ENCODE results near the gene TMEM163. TPM values are rescaled to one million over a fixed set of nuclear protein-coding genes. Genes with fewer than 3 reads are reported as not detected.

TMEM163 gene
- total RNA-seq, 1 experiment from 2014 or later: 4.1 TPM

DNA sequence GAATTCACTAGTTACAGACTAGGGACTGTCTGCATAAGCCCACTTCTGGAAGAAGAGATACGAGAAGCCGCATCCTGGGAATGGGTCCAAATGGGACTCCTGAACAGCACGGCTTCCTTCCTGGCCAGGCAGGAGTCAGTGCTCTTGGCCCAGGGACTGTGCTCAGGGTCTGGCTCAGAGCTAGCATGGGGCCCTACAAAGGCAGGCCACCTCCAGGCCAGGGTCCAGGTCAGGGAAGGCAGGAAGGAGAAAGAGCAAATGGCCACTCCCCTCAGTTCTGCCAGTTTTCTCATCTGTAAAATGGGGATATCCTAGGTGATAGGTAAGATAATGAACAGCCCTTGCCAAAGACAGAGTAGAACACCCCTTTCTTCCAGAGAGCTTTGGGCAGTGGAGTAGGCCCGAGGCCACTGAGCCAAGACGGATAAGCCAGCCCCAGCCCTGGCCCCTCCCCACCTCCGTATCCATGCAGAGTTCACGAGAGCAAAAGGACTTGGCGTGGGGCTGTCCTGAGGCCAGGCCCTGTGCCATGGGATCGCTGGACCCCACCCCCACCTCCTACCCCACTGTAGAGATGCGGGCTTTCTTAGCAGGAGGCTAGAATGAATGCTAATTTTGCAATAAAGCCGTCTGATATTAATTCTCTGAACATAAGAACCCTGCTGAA is 274.9 kb downstream of the TMEM163 start:
- TF ChIP-seq, protein P1, sequence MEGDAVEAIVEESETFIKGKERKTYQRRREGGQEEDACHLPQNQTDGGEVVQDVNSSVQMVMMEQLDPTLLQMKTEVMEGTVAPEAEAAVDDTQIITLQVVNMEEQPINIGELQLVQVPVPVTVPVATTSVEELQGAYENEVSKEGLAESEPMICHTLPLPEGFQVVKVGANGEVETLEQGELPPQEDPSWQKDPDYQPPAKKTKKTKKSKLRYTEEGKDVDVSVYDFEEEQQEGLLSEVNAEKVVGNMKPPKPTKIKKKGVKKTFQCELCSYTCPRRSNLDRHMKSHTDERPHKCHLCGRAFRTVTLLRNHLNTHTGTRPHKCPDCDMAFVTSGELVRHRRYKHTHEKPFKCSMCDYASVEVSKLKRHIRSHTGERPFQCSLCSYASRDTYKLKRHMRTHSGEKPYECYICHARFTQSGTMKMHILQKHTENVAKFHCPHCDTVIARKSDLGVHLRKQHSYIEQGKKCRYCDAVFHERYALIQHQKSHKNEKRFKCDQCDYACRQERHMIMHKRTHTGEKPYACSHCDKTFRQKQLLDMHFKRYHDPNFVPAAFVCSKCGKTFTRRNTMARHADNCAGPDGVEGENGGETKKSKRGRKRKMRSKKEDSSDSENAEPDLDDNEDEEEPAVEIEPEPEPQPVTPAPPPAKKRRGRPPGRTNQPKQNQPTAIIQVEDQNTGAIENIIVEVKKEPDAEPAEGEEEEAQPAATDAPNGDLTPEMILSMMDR (IDR thresholded peaks at IDR 0.05; ENCODE audit: insufficient read depth in 1 of 2, low read depth in 1 of 2, low read length in 1 of 2, severe bottlenecking in 1 of 2, unreplicated experiment in 1 of 2): no peak
- ChIA-PET POLR2A (no interaction called here), CTCF (no interaction called here)
- Mint-ChIP-seq H3K27me3 (ENCODE audit: insufficient read depth, unreplicated experiment) (no peaks in the 10 kb centered on the region), H3K36me3 (ENCODE audit: insufficient read depth, unreplicated experiment) (peaks cover 18% of the 10 kb centered on the region), H3K4me1 (ENCODE audit: low read depth, unreplicated experiment) (no peaks in the 10 kb centered on the region), H3K27ac (ENCODE audit: unreplicated experiment) (no peak overlapping the region), H3K4me3 (ENCODE audit: unreplicated experiment) (no peak overlapping the region), H3K9me3 (ENCODE audit: unreplicated experiment) (no peaks in the 10 kb centered on the region)
- no TSS peak for BruUV-seq (replicated peaks)
- DNase-seq: no peak
- Histone ChIP-seq H3K36me3 (ENCODE audit: control insufficient read depth, insufficient read depth, low read length) (peaks cover 2% of the 10 kb centered on the region; the same call in 1 of the 2 replicates), H3K4me1 (no peaks in the 10 kb centered on the region), H3K27me3 (replicated peaks; ENCODE audit: control insufficient read depth, insufficient read depth, low read length) (no peaks in the 10 kb centered on the region), H3K4me3 (ENCODE audit: low read depth, low read length) (no peak overlapping the region), H3K9me3 (no peaks in the 10 kb centered on the region)
- intact Hi-C loops (cut with micrococcal nuclease; ENCODE audit: unreplicated experiment): no loop called here

DNA sequence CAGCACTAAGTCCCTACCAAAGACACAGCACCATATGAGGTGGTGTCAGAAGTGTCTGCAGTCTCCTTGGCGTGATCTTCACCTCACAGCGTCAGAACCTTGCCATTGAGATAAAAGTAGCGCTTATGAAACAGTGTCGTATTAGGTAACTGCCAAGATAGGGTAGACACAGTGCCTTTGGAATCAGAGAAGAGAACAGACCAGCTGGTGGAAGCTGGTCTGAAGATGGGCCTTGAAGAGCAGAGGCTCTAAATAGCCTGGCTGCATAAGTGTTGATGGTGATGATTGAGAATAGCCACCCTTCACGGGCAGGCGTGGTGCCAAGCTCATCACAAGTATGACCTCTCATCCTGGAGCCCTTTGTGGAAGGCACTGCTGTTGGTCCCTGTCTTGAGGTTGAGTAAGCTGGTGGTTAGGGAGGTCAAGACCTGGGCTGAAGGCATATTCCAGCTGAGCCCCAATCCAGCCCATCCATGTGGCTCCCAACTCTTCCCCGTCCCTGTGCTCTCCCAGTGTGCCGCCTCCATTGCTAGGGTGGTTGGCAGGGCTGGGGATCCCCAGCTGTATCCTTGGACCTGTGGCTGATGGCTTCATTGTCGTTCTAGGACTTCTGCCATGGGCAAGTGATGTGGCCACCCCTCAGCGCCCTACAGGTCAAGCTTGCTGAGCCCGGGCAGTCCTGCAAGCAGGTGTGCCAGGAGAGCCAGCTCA is 277.5 kb downstream of the TMEM163 start:
- TF ChIP-seq, protein P1 (IDR thresholded peaks at IDR 0.05; ENCODE audit: insufficient read depth in 1 of 2, low read depth in 1 of 2, low read length in 1 of 2, severe bottlenecking in 1 of 2, unreplicated experiment in 1 of 2): no peak
- H3K36me3 ChIP-seq (ENCODE audit: control insufficient read depth, insufficient read depth, low read length): peaks cover 3% of the 10 kb centered on the region; the same call in 1 of the 2 replicates
- H3K4me3 ChIP-seq (ENCODE audit: low read depth, low read length): no peak overlapping the region
- peaks cover 13% of the 10 kb centered on the region for H3K36me3 Mint-ChIP-seq (ENCODE audit: insufficient read depth, unreplicated experiment)
- H3K27me3 ChIP-seq (replicated peaks; ENCODE audit: control insufficient read depth, insufficient read depth, low read length): no peaks in the 10 kb centered on the region
- DNase-seq: no peak
- H3K9me3 ChIP-seq: no peaks in the 10 kb centered on the region
- POLR2A ChIA-PET: interaction anchor here (0.6 kb wide), 1 partner anchor 482 kb away, joined by 5 read pairs; no protein-coding TSS in a partner anchor
- H3K9me3 Mint-ChIP-seq (ENCODE audit: unreplicated experiment): no peaks in the 10 kb centered on the region
- no peaks in the 10 kb centered on the region for H3K27me3 Mint-ChIP-seq (ENCODE audit: insufficient read depth, unreplicated experiment)
- H3K4me1 ChIP-seq: no peaks in the 10 kb centered on the region
- CTCF ChIA-PET: interaction anchor here (0.7 to 2.9 kb wide), 2 partner anchors 9 to 10 kb away, joined by 8 to 10 read pairs; no protein-coding TSS in a partner anchor
- no TSS peak for BruUV-seq (replicated peaks)
- intact Hi-C loops (cut with micrococcal nuclease; ENCODE audit: unreplicated experiment): no loop called here
- H3K4me1 Mint-ChIP-seq (ENCODE audit: low read depth, unreplicated experiment): no peaks in the 10 kb centered on the region
- H3K4me3 Mint-ChIP-seq (ENCODE audit: unreplicated experiment): no peak overlapping the region
- H3K27ac Mint-ChIP-seq (ENCODE audit: unreplicated experiment): no peak overlapping the region

DNA sequence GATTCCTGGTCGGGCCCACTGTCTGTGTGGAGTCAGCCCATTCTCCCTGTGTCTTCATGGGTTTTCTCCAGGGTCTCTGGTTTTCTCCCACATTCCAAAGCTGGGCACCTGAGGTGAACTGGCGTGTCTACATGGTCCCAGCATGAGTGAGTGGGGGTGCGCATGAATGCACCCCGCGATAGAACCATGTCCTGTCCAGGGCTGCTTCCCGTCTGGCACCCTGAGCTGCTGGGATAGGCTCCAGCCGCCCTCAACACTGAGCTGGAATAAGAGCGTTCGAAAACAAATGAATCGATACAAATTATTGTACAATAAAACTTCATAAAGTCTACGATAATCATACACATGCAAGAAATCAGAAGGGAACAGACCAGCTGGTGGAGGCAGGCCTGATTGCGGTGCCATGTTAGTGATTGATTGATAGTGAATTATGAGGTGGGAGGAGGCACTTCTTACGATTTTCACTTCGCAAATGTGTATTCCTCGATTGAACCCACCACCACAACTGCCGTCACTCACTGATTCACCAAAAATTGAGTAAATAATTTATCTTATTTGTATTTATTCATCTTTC is 278.4 kb downstream of the TMEM163 start:
- TF ChIP-seq, protein P1 (IDR thresholded peaks at IDR 0.05; ENCODE audit: insufficient read depth in 1 of 2, low read depth in 1 of 2, low read length in 1 of 2, severe bottlenecking in 1 of 2, unreplicated experiment in 1 of 2): no peak
- Histone ChIP-seq H3K27me3 (replicated peaks; ENCODE audit: control insufficient read depth, insufficient read depth, low read length) (no peaks in the 10 kb centered on the region), H3K9me3 (no peaks in the 10 kb centered on the region), H3K4me3 (ENCODE audit: low read depth, low read length) (no peak overlapping the region), H3K36me3 (ENCODE audit: control insufficient read depth, insufficient read depth, low read length) (peaks cover 2% of the 10 kb centered on the region; the same call in 1 of the 2 replicates), H3K4me1 (peaks cover 5% of the 10 kb centered on the region; the same call in 1 of the 2 replicates)
- Mint-ChIP-seq H3K36me3 (ENCODE audit: insufficient read depth, unreplicated experiment) (peaks cover 20% of the 10 kb centered on the region), H3K4me3 (ENCODE audit: unreplicated experiment) (no peak overlapping the region), H3K4me1 (ENCODE audit: low read depth, unreplicated experiment) (peaks cover 6% of the 10 kb centered on the region), H3K27ac (ENCODE audit: unreplicated experiment) (no peak overlapping the region), H3K27me3 (ENCODE audit: insufficient read depth, unreplicated experiment) (no peaks in the 10 kb centered on the region), H3K9me3 (ENCODE audit: unreplicated experiment) (no peaks in the 10 kb centered on the region)
- intact Hi-C loops (cut with micrococcal nuclease; ENCODE audit: unreplicated experiment): no loop called here
- DNase-seq: no peak
- no TSS peak for BruUV-seq (replicated peaks)
- POLR2A ChIA-PET: no interaction called here
- CTCF ChIA-PET: interaction anchor here (0.6 to 2.9 kb wide), 2 partner anchors 10 to 324 kb away, joined by 3 to 8 read pairs; no protein-coding TSS in a partner anchor

All from Caco-2 (cell line).